ENCODE results near the gene NUDT3.

DNA sequence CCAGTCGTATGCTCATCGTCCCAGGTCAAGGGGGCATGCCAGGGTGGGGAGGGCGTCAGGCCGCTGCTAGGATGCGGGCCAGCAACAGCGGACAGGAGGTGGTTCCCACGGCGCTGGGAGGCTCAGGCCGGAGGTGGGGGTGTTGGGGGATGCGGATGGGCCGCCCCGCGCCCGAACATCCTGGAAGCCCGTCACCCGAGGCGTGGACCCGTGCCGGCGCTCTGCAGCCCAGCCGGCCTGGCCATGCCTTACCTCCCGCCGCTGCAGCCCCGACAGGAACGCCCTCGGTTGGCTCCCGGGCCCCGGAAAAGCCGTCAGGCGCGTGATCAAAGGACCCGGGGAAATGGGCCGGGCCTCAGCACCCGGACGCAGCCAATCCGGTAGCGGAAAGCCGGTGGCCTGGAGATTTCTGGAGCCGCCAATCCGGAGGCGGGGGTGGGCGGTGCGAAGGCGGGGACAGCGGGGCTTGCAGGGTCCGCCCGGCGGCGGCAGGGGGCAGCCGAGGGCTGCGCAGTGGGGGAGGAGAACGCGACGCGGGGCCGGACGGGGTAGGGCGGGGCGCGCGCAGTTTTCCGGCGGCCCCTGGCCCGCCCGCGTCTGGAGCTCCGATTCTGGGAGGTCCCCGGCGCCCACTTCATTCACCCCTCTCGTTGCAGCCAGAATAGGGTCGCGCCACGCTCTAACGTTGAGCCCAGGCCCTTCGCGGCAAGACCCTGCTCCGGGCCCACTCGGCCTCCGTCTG, 143.6 kb downstream of the NUDT3 start, which contains the start of gene SMIM29:
- TF ChIP-seq, protein P1, sequence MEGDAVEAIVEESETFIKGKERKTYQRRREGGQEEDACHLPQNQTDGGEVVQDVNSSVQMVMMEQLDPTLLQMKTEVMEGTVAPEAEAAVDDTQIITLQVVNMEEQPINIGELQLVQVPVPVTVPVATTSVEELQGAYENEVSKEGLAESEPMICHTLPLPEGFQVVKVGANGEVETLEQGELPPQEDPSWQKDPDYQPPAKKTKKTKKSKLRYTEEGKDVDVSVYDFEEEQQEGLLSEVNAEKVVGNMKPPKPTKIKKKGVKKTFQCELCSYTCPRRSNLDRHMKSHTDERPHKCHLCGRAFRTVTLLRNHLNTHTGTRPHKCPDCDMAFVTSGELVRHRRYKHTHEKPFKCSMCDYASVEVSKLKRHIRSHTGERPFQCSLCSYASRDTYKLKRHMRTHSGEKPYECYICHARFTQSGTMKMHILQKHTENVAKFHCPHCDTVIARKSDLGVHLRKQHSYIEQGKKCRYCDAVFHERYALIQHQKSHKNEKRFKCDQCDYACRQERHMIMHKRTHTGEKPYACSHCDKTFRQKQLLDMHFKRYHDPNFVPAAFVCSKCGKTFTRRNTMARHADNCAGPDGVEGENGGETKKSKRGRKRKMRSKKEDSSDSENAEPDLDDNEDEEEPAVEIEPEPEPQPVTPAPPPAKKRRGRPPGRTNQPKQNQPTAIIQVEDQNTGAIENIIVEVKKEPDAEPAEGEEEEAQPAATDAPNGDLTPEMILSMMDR (IDR thresholded peaks at IDR 0.05): peak; percentile 94 to 99 (median 97)
- peak; percentile 86 for TF ChIP-seq POLR2A (IDR thresholded peaks at IDR 0.05)
- TF ChIP-seq POLR2AphosphoS5 (IDR thresholded peaks at IDR 0.05): peak; percentile 98
